Measurements from ENCODE around the gene UHRF1. TPM values are rescaled to one million over a fixed set of nuclear protein-coding genes. Genes with fewer than 3 reads are reported as not detected.
A peak's percentile ranks its signal among the peaks of the same experiment; 100 is the strongest.

The UHRF1 gene
- total RNA-seq, 6 experiments from 2014 or later = 0.17 to 3.8 (median 0.82) TPM

GRCh38 chr19:4979211-4979807 is 70.0 kb downstream of the UHRF1 start:
- Histone ChIP-seq H3K27ac (peak overlapping the region in 2 of 3 donors; percentile 43 to 49), H3K36me3 (no peaks in the 10 kb centered on the region), H3K27me3 (no peaks in the 10 kb centered on the region), H3K4me1 (peaks cover 0 to 52% (median 18%) of the 10 kb centered on the region in 4 donors), H3K9me3 (no peaks in the 10 kb centered on the region), H3K4me3 (no peak overlapping the region)
- TF ChIP-seq POLR2A (IDR thresholded peaks at IDR 0.05) (no peak), CTCF (IDR thresholded peaks at IDR 0.05) (no peak)
- ATAC-seq (peak; percentile 47 to 67 (median 64)), DNase-seq (peak in 2 of 3 donors; percentile 75 to 78)
- intact Hi-C loops (cut with DNase I) = loop anchor here in 1 of 2 donors (10.0 kb wide), 1 partner anchor 45 kb away; no protein-coding TSS in a partner anchor
- WGBS (ENCODE audit: insufficient coverage, low coverage, low lambda C conversion rate, missing lambda C conversion rate) = 40% methylated on average over 1 of the region's 8 CpGs

- H3K4me3 ChIP-seq = no peak overlapping the region
- WGBS (ENCODE audit: insufficient coverage, low coverage, low lambda C conversion rate, missing lambda C conversion rate) = 64% methylated on average over 3 of the region's 3 CpGs
- ATAC-seq = no peak
- peaks cover 0 to 44% (median 18%) of the 10 kb centered on the region in 4 donors for H3K4me1 ChIP-seq
- intact Hi-C loops (cut with DNase I) = no loop called here
- no peaks in the 10 kb centered on the region for H3K36me3 ChIP-seq
- H3K27ac ChIP-seq = peak overlapping the region in 1 of 3 donors; percentile 21
- TF ChIP-seq CTCF (IDR thresholded peaks at IDR 0.05) (no peak), POLR2A (IDR thresholded peaks at IDR 0.05) (no peak)
- H3K27me3 ChIP-seq = no peaks in the 10 kb centered on the region
- DNase-seq = no peak
- no peaks in the 10 kb centered on the region for H3K9me3 ChIP-seq
Measured at GRCh38 chr19:4980067-4980466, 70.8 kb downstream of the UHRF1 start.

GRCh38 chr19:4980838-4981680 is 71.8 kb downstream of the UHRF1 start:
- Histone ChIP-seq H3K27ac (no peak overlapping the region), H3K36me3 (no peaks in the 10 kb centered on the region), H3K4me3 (no peak overlapping the region), H3K9me3 (no peaks in the 10 kb centered on the region), H3K4me1 (peaks cover 0 to 34% (median 17%) of the 10 kb centered on the region in 4 donors), H3K27me3 (no peaks in the 10 kb centered on the region)
- intact Hi-C loops (cut with DNase I) = no loop called here
- DNase-seq = no peak
- TF ChIP-seq CTCF (IDR thresholded peaks at IDR 0.05) = no peak
- no peak for TF ChIP-seq POLR2A (IDR thresholded peaks at IDR 0.05)
- peak in 1 of 4 donors; percentile 4 for ATAC-seq
- 60% methylated on average over 1 of the region's 27 CpGs for WGBS (ENCODE audit: insufficient coverage, low coverage, low lambda C conversion rate, missing lambda C conversion rate)

GRCh38 chr19:4981681-4981958 is 72.3 kb downstream of the UHRF1 start:
- no peak overlapping the region for H3K27ac ChIP-seq

More at GRCh38 chr19:4981681-4981958, 72.3 kb downstream of the UHRF1 start:
- TF ChIP-seq POLR2A (IDR thresholded peaks at IDR 0.05) (no peak), CTCF (IDR thresholded peaks at IDR 0.05) (no peak)
- ATAC-seq (peak in 1 of 4 donors; percentile 6), DNase-seq (no peak)
- WGBS (ENCODE audit: insufficient coverage, low coverage, low lambda C conversion rate, missing lambda C conversion rate) = no CpG with 5 or more reads among the region's 3 CpGs
- H3K4me1 ChIP-seq = peaks cover 0 to 29% (median 13%) of the 10 kb centered on the region in 4 donors
- intact Hi-C loops (cut with DNase I) = no loop called here
- H3K27me3 ChIP-seq = no peaks in the 10 kb centered on the region
- no peak overlapping the region for H3K4me3 ChIP-seq
- no peaks in the 10 kb centered on the region for H3K36me3 ChIP-seq
- no peaks in the 10 kb centered on the region for H3K9me3 ChIP-seq
